GM12873 (cell line): ENCODE data around the gene LRRC25.

Experiments used
- TF ChIP-seq, protein P1 (sequence below): IDR thresholded peaks from 2 replicates; pipeline ENCODE4 v1.5.1; 2012; ENCODE audit warnings: low read depth, mild to moderate bottlenecking, moderate library complexity, low read length, control low read depth; ENCODE audit not compliant: insufficient read depth; ENCODE audit errors: missing control alignments

The LRRC25 gene

DNA sequence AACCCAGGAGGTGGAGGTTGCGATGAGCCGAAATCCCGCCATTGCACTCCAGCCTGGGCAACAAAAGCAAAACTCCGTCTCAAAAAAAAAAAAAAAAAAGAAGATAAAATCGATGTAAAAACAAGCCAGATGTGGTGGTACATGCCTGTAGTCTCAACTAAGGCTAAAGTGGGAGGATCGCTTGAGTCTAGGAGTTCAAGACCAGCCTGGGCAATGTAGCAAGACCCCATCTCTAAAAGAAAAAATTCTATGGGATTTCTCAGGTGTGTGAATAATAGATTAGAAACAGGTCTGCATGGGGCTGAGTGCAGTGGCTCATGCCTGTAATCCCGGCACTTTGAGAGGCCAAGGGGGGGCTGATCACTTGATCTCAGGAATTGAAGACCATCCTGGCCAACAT lies 45.9 kb downstream of the LRRC25 start:
- TF ChIP-seq, protein P1, sequence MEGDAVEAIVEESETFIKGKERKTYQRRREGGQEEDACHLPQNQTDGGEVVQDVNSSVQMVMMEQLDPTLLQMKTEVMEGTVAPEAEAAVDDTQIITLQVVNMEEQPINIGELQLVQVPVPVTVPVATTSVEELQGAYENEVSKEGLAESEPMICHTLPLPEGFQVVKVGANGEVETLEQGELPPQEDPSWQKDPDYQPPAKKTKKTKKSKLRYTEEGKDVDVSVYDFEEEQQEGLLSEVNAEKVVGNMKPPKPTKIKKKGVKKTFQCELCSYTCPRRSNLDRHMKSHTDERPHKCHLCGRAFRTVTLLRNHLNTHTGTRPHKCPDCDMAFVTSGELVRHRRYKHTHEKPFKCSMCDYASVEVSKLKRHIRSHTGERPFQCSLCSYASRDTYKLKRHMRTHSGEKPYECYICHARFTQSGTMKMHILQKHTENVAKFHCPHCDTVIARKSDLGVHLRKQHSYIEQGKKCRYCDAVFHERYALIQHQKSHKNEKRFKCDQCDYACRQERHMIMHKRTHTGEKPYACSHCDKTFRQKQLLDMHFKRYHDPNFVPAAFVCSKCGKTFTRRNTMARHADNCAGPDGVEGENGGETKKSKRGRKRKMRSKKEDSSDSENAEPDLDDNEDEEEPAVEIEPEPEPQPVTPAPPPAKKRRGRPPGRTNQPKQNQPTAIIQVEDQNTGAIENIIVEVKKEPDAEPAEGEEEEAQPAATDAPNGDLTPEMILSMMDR: no peak

DNA sequence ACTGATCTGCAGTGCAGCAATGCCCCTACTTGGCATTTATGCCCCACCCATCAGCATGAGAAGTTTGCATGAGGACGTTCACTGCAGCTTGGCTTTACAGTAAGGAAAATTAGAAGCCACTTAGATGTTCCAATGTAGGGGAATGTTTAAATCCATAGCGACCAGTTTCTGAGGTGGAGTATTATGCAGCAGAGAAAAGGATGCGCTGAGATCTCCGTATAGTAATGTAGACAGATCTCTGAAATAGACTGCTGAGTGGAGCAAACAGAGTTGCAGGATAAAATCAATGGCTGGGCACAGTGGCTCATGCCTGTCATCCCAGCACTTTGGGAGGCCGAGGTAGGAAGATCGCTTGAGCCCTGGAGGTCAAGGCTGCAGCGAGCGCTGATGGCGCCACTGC lies 46.9 kb downstream of the LRRC25 start:
- TF ChIP-seq, protein P1: no peak

DNA sequence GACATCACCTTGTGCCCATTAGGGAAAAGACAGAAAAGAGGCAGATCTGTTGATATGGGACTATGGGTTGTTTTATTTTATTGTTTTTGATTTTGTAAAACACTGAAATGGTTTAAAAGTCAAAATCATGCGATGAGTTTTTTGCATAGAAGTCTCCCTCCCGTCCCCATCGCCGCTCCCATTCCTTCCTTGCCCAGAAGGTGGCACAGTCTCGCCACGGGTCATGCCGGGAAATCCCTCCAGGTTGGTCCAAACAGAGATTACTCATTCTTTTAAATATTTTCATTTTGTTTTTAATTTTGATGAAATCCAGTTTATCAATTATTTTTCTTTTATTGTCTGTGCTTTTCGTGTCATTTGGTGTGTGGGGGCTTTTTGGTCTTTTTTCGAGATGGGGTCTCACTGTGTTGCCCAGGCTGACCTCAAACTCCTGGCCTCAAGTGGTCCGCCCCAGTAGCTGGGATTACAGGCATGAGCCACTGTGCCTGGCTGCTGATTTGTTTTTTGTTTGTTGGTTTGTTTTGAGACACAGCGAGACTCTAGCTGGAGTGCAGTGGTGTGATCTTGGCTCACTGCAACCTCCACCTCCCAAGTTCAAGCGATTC lies 47.8 kb downstream of the LRRC25 start:
- TF ChIP-seq, protein P1: peak; percentile 69

DNA sequence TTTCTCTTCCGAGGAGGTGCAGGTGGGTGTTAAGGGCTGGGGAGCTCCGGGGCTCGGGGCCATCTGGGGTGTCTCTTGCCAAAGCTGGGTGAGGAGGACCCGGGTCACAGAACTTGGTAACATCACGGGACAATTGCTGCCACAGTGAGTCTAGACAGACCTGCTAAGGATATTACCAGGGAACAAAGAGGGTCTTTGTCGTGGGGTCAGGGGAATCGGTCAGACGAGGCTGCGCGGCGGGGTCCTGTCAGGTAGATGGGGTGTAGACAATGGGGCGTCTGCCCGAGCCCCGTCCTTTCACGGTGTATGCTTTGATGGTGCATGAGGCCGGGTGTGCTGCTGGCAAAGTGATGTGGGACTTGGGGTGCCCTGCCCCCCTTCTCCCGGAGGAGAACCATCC lies 49.3 kb downstream of the LRRC25 start:
- TF ChIP-seq, protein P1: no peak

DNA sequence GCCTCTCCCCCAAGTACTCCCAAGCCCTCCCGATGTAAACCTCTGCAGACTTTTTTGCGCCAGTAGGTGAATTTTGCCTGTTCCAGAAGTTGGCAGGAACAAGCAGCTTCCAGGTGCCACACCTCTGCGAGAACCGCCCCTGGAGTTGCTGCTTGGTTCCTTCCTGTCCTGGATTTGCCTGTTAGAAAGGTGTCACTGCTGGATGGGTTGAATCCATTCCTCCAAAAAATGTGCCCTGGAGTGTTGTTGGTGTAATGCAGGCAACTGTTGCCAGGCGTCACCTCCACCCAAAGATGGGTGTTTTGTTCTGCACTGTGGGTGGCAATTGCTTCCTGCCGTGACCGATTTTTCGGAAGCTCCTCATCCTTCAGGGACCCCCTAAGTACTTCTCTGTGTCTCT lies 51.3 kb downstream of the LRRC25 start:
- TF ChIP-seq, protein P1: no peak

DNA sequence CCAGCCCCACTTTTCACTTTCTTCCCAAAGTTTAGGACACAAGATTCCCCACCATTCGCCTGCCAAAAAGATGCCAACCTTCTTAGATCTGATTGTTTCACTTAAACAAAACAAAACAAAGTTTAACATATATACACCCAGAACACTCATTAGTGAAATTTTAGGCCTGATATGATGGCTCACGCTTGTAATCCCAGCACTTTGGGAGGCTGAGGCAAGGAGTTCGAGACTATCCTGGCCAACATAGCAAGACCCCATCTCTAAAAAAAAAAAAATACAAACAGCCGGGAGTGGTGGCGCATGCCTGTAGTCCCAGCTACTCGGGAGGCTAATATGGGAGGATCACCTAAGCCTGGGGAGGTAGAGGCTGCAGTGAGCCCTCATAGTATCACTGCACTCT lies 52.1 kb downstream of the LRRC25 start:
- TF ChIP-seq, protein P1: no peak

DNA sequence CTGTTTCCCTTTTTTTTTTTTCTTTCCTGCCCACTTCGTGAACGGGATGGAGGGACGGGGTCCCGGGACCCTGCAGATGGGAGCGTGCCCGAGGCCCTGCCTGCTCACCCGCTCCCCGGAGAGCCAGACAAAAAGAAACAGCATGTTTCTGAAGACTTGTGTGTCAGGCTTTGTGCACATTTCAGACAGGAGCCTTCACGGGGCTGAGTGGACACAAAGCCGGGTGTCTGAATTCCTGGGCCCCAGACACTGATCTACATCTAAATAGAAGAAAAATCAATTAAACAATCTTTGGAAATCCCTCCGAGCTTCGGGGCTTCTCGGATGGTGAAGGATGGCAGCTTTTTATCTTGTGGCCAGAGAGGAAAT lies 52.9 kb downstream of the LRRC25 start:
- TF ChIP-seq, protein P1: no peak

DNA sequence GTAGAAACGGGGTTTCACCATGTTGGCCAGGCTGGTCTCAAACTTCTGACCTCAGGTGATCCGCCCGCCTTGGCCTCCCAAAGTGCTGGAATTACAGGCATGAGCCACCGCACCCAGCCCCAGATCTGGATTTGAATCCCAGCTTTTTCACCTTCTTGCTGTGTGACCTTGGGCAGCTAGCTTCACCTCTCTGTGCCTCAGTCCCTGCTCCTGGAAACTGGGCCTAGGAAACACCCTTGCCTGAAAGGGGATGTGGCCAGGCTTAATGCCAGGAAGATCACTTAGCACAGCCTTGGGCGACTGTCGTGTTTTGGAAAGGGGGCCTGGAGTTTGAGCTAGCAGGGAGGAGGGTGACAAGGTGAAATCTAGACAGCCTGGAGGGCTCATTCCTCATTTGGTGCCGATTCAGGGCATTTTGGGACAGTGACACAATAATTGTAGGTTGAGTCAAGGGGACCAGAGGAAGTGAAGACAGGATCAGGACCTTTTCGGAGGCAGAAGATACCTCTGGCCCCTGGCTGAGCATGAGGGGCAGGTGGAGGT lies 55.3 kb downstream of the LRRC25 start:
- TF ChIP-seq, protein P1: no peak
